ENCODE measurements around the gene EEF1AKMT4. TPM values are rescaled to one million over a fixed set of nuclear protein-coding genes. Genes with fewer than 3 reads are reported as not detected.

Gene EEF1AKMT4
- total RNA-seq, 1 experiment from 2014 or later = 10.7 TPM

DNA sequence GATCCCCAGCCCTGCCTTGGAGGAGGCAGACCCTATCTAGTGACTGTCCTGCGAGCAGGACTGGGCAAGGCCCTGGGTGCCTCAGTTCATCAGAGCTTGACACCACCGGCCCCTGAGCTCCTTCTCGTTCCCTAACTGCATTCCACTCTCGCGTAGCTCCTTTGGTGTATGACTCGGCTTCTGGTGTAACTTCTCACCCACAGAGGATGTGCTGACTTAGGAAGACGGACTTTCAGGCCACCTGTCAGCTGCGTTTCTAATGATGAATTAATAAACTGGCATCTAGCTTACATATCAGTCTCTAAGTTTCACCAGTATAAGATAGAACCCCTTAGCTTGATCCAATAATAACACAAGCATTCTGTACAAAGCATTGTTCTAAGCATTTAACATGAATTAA lies 45.9 kb upstream of the EEF1AKMT4 start:
- CTCF ChIA-PET = interaction anchor here (0.6 kb wide), 1 partner anchor 23 kb away, joined by 9 read pairs; no protein-coding TSS in a partner anchor
- no TSS peak for BruUV-seq (replicated peaks)
- in situ Hi-C loops (cut with HindIII; ENCODE audit: low pct_unique_long_range_greater_than_20kb, low sequenced_read_pairs) = no loop called here

DNA sequence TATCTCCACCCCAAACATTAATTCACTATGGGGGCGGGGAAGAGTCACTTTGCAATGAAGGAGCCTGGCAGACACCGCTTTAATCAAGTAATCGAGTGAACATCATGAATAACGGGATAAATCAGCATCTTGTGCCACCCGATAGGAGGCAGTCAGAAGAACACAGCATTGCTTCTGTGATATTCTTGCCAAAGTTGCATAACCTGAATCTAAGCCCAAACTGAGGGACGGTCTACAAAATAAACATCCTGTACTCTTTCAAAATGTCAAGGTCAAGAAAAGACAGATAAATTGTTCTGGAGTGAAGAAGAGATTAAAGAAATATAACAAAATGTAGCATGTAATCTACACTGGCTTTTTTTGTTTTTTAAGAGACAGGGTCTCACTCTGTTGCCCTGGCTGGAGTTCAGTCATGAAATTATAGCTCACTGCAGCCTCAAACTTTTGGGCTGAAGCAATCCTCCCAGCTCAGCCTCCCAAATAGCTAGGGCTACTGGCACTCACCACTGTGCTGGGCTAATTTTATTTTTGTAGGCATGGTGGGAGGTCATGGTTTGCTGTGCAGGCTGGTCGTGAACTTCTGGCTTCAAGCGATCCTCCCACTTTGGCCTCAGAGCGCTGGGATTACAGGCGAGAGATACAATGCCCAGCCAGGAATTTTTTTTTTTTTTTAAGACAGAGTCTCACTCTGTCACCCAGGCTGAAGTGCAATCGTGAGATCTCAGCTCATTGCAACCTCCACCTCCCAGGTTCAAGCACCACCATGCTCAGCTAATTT lies 40.1 kb upstream of the EEF1AKMT4 start:
- ATAC-seq (no peak), DNase-seq (ENCODE audit: low read depth, low spot score) (no peak)
- intact Hi-C loops (cut with micrococcal nuclease; ENCODE audit: unreplicated experiment) (no loop called here), in situ Hi-C loops (cut with HindIII; ENCODE audit: low pct_unique_long_range_greater_than_20kb, low sequenced_read_pairs) (no loop called here)
- Histone ChIP-seq H3K36me3 (ENCODE audit: control insufficient read depth, insufficient read depth, low read length) (no peaks in the 10 kb centered on the region), H3K9me3 (ENCODE audit: control insufficient read depth, insufficient read depth, low read depth, low read length) (no peaks in the 10 kb centered on the region), H3K4me1 (ENCODE audit: control insufficient read depth, insufficient read depth, low read length) (no peaks in the 10 kb centered on the region), H3K27me3 (ENCODE audit: control insufficient read depth, insufficient read depth, low read length) (no peaks in the 10 kb centered on the region), H3K4me3 (ENCODE audit: low read depth in 2 of 2, low read length in 2 of 2) (no peak overlapping the region), H3K27ac (ENCODE audit: low read length) (no peak overlapping the region)
- ChIA-PET CTCF (no interaction called here), POLR2A (interaction anchor here (0.5 kb wide), 1 partner anchor 51 kb away, joined by 4 read pairs; no protein-coding TSS in a partner anchor)
- BruUV-seq (replicated peaks) = no TSS peak
- TF ChIP-seq, protein P1, sequence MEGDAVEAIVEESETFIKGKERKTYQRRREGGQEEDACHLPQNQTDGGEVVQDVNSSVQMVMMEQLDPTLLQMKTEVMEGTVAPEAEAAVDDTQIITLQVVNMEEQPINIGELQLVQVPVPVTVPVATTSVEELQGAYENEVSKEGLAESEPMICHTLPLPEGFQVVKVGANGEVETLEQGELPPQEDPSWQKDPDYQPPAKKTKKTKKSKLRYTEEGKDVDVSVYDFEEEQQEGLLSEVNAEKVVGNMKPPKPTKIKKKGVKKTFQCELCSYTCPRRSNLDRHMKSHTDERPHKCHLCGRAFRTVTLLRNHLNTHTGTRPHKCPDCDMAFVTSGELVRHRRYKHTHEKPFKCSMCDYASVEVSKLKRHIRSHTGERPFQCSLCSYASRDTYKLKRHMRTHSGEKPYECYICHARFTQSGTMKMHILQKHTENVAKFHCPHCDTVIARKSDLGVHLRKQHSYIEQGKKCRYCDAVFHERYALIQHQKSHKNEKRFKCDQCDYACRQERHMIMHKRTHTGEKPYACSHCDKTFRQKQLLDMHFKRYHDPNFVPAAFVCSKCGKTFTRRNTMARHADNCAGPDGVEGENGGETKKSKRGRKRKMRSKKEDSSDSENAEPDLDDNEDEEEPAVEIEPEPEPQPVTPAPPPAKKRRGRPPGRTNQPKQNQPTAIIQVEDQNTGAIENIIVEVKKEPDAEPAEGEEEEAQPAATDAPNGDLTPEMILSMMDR (IDR thresholded peaks at IDR 0.05) = no peak
- TF ChIP-seq, protein P2, sequence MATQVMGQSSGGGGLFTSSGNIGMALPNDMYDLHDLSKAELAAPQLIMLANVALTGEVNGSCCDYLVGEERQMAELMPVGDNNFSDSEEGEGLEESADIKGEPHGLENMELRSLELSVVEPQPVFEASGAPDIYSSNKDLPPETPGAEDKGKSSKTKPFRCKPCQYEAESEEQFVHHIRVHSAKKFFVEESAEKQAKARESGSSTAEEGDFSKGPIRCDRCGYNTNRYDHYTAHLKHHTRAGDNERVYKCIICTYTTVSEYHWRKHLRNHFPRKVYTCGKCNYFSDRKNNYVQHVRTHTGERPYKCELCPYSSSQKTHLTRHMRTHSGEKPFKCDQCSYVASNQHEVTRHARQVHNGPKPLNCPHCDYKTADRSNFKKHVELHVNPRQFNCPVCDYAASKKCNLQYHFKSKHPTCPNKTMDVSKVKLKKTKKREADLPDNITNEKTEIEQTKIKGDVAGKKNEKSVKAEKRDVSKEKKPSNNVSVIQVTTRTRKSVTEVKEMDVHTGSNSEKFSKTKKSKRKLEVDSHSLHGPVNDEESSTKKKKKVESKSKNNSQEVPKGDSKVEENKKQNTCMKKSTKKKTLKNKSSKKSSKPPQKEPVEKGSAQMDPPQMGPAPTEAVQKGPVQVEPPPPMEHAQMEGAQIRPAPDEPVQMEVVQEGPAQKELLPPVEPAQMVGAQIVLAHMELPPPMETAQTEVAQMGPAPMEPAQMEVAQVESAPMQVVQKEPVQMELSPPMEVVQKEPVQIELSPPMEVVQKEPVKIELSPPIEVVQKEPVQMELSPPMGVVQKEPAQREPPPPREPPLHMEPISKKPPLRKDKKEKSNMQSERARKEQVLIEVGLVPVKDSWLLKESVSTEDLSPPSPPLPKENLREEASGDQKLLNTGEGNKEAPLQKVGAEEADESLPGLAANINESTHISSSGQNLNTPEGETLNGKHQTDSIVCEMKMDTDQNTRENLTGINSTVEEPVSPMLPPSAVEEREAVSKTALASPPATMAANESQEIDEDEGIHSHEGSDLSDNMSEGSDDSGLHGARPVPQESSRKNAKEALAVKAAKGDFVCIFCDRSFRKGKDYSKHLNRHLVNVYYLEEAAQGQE (IDR thresholded peaks at IDR 0.05; ENCODE audit: insufficient read depth in 1 of 2, low read depth in 2 of 2, low read length in 1 of 2) = no peak
- TF ChIP-seq SIN3A (IDR thresholded peaks at IDR 0.05; ENCODE audit: borderline replicate concordance, insufficient read depth, low read depth, low read length) = no peak
- no peak for TF ChIP-seq TCF7L2 (IDR thresholded peaks at IDR 0.05; ENCODE audit: low read depth, low read length)
- TF ChIP-seq POLR2AphosphoS5 (IDR thresholded peaks at IDR 0.05; ENCODE audit: low read depth, low read length) = no peak

More for the DNA sequence above, 45.9 kb upstream of the EEF1AKMT4 start:
- Histone ChIP-seq H3K4me3 (ENCODE audit: low read depth in 2 of 2, low read length in 2 of 2) (no peak overlapping the region), H3K4me1 (ENCODE audit: control insufficient read depth, insufficient read depth, low read length) (no peaks in the 10 kb centered on the region), H3K36me3 (ENCODE audit: control insufficient read depth, insufficient read depth, low read length) (no peaks in the 10 kb centered on the region), H3K27ac (ENCODE audit: low read length) (no peak overlapping the region), H3K9me3 (ENCODE audit: control insufficient read depth, insufficient read depth, low read depth, low read length) (no peaks in the 10 kb centered on the region), H3K27me3 (ENCODE audit: control insufficient read depth, insufficient read depth, low read length) (no peaks in the 10 kb centered on the region)
- no peak for TF ChIP-seq SIN3A (IDR thresholded peaks at IDR 0.05; ENCODE audit: borderline replicate concordance, insufficient read depth, low read depth, low read length)
- TF ChIP-seq, protein P2 (IDR thresholded peaks at IDR 0.05; ENCODE audit: insufficient read depth in 1 of 2, low read depth in 2 of 2, low read length in 1 of 2) = no peak
- no peak for TF ChIP-seq POLR2AphosphoS5 (IDR thresholded peaks at IDR 0.05; ENCODE audit: low read depth, low read length)
- TF ChIP-seq, protein P1 (IDR thresholded peaks at IDR 0.05) = no peak
- no peak for TF ChIP-seq TCF7L2 (IDR thresholded peaks at IDR 0.05; ENCODE audit: low read depth, low read length)
- intact Hi-C loops (cut with micrococcal nuclease; ENCODE audit: unreplicated experiment) = no loop called here
- ATAC-seq (no peak), DNase-seq (ENCODE audit: low read depth, low spot score) (no peak)
- POLR2A ChIA-PET = interaction anchor here (0.5 kb wide), 1 partner anchor 14 kb away, joined by 4 read pairs; no protein-coding TSS in a partner anchor
